H54 (cell line): ENCODE results near the gene HLF.

Experiments
- DNase-seq: peaks from one replicate; pipeline ENCODE4 v3.0.0; 2011; ENCODE audit warnings: low spot score, mixed read lengths; ENCODE audit not compliant: insufficient read length
- FAIRE-seq: peaks from 3 replicates; lab custom pipeline; 2011; peaks lifted over from hg19 to GRCh38; lab: Jason Lieb, UNC
- POLR2A ChIP-seq: IDR thresholded peaks from 2 replicates; pipeline ENCODE4 v1.6.1; 2011; ENCODE audit warnings: low read depth, mild to moderate bottlenecking, low read length

HLF gene

DNA sequence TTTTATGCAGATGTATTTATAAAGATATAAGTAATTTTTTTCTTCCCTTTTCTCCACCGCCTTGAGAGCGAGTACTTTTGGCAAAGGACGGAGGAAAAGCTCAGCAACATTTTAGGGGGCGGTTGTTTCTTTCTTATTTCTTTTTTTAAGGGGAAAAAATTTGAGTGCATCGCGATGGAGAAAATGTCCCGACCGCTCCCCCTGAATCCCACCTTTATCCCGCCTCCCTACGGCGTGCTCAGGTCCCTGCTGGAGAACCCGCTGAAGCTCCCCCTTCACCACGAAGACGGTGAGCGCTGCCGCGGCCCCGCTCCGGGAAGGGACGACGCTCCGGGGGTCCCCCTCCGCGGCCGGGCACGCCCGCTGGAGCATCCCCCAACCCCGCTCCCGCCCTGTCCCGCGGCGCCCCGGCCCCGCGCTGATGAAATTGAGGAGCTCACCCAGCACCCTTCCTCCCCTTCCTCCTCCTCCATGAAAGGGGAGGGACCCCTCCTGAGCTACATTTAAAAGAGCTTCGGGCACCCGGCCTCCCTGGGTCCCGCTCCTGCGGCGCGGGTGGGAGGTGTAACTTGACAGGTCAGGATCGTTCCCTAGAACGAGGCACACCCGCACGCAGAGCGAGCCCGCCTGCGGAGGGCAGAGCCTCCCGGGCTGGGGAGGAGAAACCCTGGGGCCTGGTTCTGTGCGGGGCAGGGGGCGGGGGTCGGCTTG is 706 bp downstream of the HLF start:
- no peak for TF ChIP-seq POLR2A
- DNase-seq (no peak), FAIRE-seq (no peak)

DNA sequence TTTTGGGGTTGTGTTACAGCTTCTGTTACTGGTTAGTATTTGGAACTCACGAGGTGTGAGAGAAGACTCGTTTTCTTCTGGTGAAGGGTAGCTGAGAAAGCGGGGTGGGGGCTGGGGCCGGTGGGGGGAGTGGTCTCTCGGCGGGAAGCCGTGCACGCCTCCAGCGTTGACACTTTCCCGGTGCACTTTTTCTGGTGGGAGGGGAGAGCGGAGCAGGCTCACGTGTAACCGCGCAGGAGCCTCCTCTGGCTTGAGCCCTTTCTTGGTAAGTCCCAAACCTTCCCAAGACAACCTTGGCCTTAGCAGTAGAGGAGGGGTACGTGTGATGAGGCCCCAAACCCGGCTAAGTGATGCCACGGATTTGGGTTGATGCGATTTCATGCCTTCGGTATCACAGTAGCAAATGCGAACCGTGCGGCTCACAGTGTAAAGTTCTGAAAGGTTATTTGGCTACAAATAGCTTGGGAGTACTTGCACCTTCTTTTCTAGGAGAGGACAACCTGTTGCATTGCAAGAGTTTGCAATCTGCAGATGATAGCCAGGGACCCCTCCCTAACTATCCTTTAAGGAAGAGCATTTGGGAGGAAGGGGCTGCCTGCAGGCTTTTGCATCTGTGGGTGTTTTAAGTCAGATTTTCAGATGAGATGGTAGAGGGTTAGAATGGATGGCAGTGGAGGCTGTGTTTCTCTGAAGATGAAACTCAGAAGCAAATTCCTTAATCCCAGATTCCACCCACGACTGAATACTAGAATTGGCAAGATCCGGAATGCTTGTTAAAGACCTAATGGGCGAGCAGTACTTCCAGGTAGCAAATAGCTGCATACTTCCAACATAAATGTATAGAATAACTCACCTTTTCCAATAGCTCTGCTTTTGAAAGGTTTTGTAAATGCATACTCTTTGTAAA is 1.5 kb downstream of the HLF start:
- DNase-seq (no peak), FAIRE-seq (no peak)
- TF ChIP-seq POLR2A: no peak

DNA sequence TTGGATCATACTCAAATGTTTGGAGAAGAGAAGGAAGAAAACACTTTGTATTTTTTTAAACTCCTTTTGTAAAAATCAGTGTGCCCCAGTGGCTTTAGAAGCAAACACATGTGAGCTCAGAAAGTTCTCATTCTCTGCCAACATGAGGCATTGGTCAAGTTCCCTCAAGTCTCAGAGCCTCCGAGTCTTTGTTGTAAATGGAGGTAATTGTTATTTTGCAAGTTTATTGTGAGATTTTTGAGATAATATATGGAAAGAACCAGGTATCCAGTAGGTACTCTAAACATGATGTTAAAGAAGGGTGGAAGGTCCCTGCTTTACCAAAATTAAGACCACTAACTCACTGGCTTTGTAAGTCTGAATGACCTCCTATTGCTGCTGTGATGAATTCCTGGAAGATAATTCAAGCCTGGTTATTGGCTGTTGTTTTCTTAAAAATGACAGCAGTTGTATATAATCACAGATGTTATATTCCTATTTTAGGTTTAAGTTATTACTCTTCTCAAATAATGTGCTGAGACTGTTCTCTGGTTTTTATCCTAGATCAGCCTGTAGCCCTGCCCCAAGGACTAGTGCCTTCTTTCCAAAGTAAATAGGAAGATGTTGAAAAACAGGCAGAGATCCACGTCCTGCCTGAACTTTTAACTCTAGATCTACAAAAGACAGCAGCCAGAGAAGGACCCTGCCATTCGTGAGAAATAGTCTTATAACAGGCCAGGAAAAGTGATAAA is 2.4 kb downstream of the HLF start:
- TF ChIP-seq POLR2A: no peak
- no peak for DNase-seq
- no peak for FAIRE-seq

DNA sequence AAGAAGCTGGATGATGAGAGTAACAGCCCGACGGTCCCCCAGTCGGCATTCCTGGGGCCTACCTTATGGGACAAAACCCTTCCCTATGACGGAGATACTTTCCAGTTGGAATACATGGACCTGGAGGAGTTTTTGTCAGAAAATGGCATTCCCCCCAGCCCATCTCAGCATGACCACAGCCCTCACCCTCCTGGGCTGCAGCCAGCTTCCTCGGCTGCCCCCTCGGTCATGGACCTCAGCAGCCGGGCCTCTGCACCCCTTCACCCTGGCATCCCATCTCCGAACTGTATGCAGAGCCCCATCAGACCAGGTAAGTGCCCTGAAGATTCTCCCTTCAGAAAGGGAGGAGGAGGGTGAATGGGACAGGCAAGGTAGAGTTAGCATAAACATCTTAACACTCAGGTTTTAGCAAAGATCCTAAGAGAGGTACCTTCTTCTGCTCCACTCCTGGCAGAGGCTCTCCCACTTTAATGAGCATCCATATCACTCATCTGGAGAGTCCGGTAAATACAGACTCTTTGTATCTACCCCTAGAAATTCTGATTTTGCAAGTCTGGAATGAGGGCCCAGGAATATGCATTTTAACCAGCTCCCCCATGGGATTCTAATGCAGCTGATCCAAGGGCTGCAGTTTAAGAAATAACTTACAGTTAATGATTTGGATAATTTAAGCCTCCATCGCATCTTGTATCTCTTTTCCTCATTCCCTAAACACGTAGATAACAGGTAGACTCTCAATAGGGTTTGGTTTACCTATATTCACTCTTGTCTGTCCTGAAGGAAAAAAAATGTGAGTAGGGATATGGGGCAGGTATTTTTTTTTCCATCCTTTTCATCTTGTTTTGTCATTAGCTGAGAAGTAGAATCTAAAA is 3.3 kb downstream of the HLF start:
- FAIRE-seq (no peak), DNase-seq (no peak)
- TF ChIP-seq POLR2A: no peak

DNA sequence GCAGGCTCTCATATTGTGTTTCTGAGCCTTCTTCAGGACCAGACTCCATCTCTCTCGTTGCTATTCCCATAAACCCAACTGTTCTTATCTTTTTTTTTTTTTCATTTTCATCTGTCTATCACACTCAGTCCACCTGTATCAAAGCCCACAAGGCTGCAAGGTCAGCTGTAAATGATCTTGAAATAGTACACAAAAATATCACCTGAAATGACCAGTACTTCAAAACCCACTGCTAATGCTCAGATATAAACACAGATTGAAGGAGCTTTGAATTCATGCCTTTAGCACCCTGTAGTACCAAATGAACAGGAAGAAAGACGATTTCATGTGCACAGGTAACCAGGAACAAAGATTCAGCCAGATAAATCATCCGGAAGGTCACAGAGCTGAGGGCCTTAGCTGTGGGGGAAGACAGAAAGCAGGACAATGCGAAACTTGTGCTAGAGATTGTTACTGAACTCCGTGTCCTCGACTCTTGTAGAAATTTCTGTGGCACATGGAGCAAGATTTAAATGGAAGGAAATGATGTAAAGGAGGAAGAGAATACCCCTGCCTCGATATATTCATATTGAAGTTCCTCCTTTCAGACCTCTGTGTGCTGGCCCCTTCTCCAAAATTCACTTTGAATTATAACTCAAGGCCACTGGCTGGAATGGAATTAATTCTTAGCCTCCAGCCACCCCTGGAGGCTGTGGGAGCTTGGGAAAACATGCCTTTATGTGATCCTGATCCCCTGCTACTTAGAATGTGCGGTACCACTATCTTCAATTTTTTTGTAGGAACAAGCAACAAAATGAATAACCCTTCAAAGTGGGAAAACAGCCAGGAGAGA is 4.1 kb downstream of the HLF start:
- FAIRE-seq: no peak
- no peak for TF ChIP-seq POLR2A
- no peak for DNase-seq

DNA sequence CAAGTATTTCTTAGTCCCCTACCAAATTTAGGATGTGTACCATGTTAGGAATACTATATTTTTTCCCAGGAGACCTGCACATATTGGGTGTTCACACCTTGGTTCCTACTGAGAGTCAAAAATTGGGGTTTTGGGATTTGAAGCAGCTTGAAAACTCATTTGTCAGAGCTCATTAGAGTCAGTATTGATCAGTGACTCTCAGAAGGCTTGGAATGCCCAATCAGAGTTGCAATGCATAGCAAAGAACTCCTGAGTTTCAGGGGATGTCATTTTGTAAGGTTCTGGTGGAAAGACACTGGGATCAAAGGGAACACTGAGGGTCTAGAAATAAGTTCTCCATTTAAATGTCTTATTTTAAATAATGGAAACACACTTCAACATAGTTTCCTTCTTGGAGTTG is 5.1 kb downstream of the HLF start:
- no peak for FAIRE-seq

DNA sequence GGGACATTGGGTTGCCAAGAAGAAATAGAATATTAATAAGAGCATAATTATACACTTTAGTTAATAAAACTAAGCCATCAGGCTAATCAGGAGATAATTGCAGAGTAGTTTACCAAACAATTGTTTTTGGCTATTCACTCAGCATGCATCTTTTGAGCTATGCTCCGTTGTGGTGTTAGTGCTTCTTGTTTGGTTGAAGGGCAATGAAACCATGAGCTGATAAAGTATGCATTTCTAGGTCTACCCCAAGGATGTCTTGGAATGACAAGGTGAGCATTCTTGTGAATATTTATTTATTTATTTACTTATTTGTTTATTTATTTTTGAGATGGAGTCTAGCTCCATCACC is 6.4 kb downstream of the HLF start:
- FAIRE-seq: no peak
- no peak for TF ChIP-seq POLR2A
- DNase-seq: no peak

More for the DNA sequence above, 5.1 kb downstream of the HLF start:
- no peak for DNase-seq
- no peak for TF ChIP-seq POLR2A

DNA sequence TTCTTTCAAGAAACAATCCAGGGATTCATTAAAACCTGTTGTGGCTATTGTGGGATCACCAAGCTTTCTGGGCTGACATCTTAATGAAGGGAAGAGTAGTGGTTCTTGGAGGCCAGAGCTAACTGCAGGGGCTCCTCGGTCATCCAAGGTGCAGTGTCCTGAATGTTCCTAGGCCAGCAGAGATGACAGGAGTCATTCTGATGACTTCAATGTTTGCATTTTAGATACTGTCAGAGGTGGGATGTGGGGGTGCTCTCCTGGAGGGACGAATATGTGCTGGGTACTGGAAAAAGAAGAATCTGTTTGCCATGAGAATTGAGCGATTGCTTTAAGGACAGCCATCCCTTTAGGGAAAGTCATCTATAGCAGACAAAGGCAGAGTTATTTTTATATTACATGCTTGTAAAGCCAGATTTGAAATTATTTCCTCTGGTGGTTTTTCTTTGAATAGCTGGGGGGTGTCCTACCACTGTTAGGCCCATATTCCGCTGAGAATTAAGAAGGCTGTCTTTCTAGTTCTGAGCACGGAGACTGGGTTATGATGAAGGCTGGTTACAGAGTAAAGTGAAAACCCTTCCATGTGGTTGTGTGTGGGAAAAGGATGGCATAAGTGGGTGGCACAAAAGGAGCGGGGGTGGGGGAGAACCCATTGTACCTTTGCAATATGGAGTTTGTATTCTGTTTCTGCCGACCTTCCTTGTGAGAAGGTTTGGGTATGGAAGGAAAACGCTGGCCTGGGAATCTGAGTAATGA is 7.4 kb downstream of the HLF start:
- no peak for DNase-seq
- no peak for FAIRE-seq
- no peak for TF ChIP-seq POLR2A

DNA sequence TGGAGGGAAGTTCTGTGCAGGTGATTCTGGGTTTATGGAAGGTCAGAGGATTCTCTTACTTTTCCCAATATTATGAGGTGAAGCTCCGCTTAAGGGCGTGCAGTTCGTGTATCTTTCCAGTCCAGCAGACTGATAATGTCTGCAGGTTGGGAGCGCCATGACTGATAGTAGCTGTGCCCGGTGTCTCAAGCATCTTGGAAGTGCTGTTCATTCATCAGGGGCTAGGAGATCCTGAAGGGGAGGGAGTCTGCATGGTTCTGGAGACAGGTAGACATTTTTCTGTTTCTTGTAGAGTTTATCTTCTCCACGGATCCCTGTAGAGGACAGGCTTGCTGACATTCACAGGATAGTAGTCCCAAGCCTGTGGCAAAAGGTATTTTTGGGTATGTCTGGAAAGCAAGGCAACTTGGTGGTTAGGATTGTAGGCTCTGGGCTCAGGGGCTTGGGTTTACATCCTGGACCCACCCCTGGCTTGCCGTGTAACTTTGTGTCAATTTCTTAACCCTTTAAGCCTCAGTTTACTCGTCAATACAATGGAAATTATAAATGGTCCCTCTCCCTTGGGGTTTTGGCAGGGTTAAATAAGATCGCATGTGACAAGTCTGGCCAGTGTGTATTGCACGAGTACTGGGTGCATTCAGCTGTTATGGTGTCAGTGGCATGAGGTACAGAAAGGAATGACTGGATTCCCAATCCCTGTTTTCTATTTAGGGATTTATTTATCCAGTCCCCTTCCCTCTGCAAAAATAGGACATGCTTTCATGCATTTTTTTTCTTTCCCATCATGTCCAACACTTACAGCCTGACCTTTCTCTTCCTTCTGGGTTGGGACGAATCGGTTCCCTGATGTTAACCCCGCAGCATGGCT is 8.2 kb downstream of the HLF start:
- no peak for TF ChIP-seq POLR2A
- FAIRE-seq: no peak
- DNase-seq: no peak

DNA sequence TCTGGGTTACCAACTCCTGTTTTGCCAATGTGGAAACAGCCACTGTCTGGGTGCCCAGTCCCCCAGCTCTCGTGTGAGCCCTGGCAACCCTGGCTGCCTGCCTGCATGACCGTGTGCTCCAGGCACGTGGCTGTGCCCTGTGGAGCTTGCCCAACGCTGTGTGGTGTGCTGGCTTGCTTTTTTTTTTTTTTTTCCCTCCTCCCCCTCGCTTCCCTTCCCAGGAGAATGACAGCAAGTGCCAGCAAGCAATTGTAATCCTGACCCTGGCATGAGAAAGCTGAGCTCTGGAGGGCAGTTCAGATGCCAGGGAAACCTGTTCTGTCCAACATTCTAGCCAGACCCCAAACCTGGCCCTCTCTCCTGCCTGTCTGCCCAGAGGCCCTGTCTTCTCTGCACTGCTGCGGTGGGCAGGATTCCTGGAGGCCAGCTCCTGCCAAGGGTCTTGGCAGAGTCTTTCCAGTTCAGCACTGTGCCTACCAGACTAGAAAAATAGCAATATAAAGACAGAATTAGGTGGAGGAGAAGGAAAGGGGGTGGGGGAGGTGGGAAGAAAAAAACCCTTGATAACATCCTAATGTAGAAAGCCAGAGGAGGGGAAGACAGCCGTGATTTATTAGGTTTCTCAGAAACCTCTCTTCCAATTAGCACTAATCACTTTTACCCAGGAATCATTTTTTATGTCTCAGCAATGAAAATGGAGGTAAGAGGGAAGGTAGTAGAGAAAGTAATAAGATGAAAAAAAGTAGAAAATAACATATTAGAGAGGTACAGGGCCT is 9.0 kb downstream of the HLF start:
- no peak for TF ChIP-seq POLR2A
- no peak for FAIRE-seq
- peak; percentile 48 for DNase-seq
